Cardiac muscle cell (in vitro differentiated cells and primary cell): ENCODE measurements around the gene MLLT11. TPM values are rescaled to one million over a fixed set of nuclear protein-coding genes. Genes with fewer than 3 reads are reported as not detected.

ENCODE experiments used
- DNase-seq, 2 donors: peaks; one replicate each; pipeline versions ENCODE4 v3.0.0 to v3.0.0-alpha.2; 2010 to 2017; ENCODE audit warnings: low read depth in 1 of 2, low spot score in 1 of 2
- H3K27ac ChIP-seq: fragments of 200-600 bp; sonication (generic); 2 replicates; pipeline ENCODE4 v1.5.1; 2016
- H3K27me3 ChIP-seq: fragments of 200-600 bp; sonication (generic); 2 replicates; pipeline ENCODE4 v1.6.0; 2016; ENCODE audit warnings: control low read depth
- H3K36me3 ChIP-seq: fragments of 200-600 bp; sonication (generic); 2 replicates; pipeline ENCODE4 v1.5.1; 2016; ENCODE audit warnings: control low read depth
- H3K4me1 ChIP-seq: fragments of 200-600 bp; sonication (generic); 2 replicates; pipeline ENCODE4 v1.8.1; 2017; ENCODE audit warnings: low read depth, mild to moderate bottlenecking, mixed run types
- H3K4me3 ChIP-seq: fragments of 200-600 bp; sonication (generic); 2 replicates; pipeline ENCODE4 v1.5.1; 2016; ENCODE audit warnings: mild to moderate bottlenecking
- H3K9me3 ChIP-seq: fragments of 200-600 bp; sonication (generic); 2 replicates; pipeline ENCODE4 v1.5.1; 2017; ENCODE audit warnings: low read depth, mild to moderate bottlenecking, control low read depth
- polyA plus RNA-seq: library from polyadenylated mRNA; unstranded; fragments of >200 nt; fragmentation: Nextera tagmentation; extraction: Ambion mirVana; gene quantifications from 2 replicates; pipeline ENCODE4 v1.2.1, GENCODE V29; 2016
- total RNA-seq: library from RNA; depleted of rRNA; stranded (reverse); fragments of >200 nt; gene quantifications from 2 replicates; pipeline ENCODE4 v1.2.3, GENCODE V29; 2016
- TF ChIP-seq, protein P1 (sequence below): IDR thresholded peaks from 2 replicates; pipeline ENCODE4 v1.5.1; 2012; ENCODE audit warnings: low read depth, mild to moderate bottlenecking, low read length

MLLT11 gene
- total and polyA plus RNA-seq, 2 experiments from 2014 or later: 15.1 to 91.6 TPM

DNA sequence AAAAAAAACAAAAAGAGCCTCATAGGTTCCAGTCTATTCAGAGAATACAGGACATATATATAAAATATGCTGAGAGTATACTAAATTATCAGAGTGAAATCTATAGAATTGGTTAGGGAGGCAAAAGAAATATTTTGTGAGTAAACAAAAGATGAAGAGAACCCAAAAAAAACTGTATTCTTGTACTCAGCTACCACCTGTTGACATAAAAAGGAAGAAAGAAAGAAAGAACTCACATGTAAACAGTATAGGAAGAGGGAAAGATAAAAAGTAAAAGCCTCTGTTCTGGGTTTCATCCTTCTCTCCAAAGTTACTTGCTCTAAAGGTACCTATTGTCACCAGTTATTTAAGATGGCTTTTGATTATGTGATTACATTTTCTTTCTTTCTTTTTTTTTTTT, 33.7 kb upstream of the MLLT11 start:
- TF ChIP-seq, protein P1, sequence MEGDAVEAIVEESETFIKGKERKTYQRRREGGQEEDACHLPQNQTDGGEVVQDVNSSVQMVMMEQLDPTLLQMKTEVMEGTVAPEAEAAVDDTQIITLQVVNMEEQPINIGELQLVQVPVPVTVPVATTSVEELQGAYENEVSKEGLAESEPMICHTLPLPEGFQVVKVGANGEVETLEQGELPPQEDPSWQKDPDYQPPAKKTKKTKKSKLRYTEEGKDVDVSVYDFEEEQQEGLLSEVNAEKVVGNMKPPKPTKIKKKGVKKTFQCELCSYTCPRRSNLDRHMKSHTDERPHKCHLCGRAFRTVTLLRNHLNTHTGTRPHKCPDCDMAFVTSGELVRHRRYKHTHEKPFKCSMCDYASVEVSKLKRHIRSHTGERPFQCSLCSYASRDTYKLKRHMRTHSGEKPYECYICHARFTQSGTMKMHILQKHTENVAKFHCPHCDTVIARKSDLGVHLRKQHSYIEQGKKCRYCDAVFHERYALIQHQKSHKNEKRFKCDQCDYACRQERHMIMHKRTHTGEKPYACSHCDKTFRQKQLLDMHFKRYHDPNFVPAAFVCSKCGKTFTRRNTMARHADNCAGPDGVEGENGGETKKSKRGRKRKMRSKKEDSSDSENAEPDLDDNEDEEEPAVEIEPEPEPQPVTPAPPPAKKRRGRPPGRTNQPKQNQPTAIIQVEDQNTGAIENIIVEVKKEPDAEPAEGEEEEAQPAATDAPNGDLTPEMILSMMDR: no peak
- no peaks in the 10 kb centered on the region for H3K27me3 ChIP-seq
- H3K9me3 ChIP-seq: no peaks in the 10 kb centered on the region
- no peak for DNase-seq
- no peak overlapping the region for H3K27ac ChIP-seq
- no peak overlapping the region for H3K4me3 ChIP-seq
- H3K36me3 ChIP-seq: peaks cover 22% of the 10 kb centered on the region
- peaks cover 11% of the 10 kb centered on the region for H3K4me1 ChIP-seq

- Histone ChIP-seq H3K27me3 (no peaks in the 10 kb centered on the region), H3K36me3 (peaks cover 30% of the 10 kb centered on the region), H3K27ac (no peak overlapping the region), H3K4me3 (no peak overlapping the region), H3K9me3 (no peaks in the 10 kb centered on the region), H3K4me1 (no peaks in the 10 kb centered on the region)
- no peak for DNase-seq
- TF ChIP-seq, protein P1: no peak
Measured at GRCh38 chr1:151032164-151032563, 28.0 kb upstream of the MLLT11 start.

GRCh38 chr1:151035167-151035566, 25.0 kb upstream of the MLLT11 start:
- TF ChIP-seq, protein P1: no peak

DNA sequence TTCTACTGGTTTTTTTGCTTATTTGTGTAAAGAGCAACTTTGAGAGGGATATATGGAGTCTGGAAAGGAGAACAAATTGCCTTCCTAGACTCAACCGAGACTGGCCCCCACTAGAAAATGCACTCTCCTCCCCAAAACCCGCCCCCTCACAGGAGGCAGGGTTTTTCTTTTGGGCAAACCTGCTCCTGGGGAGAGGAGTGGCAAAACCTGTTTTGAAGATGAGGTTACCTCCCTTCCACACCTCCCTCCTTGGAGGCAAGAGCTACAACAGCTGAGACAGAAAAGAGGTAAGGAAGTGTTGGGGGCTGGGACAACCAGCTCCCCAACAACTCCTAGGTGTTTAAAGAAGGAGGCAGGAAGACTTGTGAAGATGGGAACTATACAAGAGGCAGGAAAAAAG, 23.8 kb upstream of the MLLT11 start, which contains the start of gene BNIPL:
Gene BNIPL, plus strand, starts transcription at position 231 of the 400 bp plus-strand sequence. Its CDS starts 140 bp downstream, at position 371.
- Histone ChIP-seq H3K4me3 (no peak within 1 kb of the TSS), H3K36me3 (peaks cover 23% of the 10 kb centered on the region), H3K27ac (peak within 1 kb of the TSS; percentile 28), H3K4me1 (peaks cover 12% of the 10 kb centered on the region), H3K27me3 (no peaks in the 10 kb centered on the region), H3K9me3 (no peaks in the 10 kb centered on the region)
- TF ChIP-seq, protein P1: no peak
- DNase-seq: no peak

More at GRCh38 chr1:151035167-151035566, 25.0 kb upstream of the MLLT11 start:
- Histone ChIP-seq H3K27ac (peak overlapping the region; percentile 28), H3K27me3 (no peaks in the 10 kb centered on the region), H3K4me3 (no peak overlapping the region), H3K9me3 (no peaks in the 10 kb centered on the region), H3K36me3 (peaks cover 24% of the 10 kb centered on the region), H3K4me1 (peaks cover 12% of the 10 kb centered on the region)
- no peak for DNase-seq

DNA sequence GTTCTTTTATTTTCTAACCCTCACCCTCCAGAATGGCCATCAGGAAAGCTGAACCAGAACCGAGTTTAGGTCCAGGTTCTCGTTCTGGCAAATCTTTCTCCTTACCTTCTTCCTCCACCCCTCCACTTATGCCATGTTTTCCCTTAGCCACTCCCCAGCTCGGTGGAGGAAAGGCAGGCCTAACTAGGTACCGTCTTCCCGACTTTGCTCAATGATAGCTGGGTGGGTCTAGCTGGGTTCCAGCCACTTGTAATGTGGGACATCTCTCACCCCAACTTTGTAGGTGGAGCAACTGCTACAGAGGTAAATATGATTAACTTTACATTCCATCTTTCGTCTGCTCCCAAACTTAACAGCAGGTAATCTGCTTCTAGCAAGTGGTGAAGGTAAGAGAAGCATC, 23.2 kb upstream of the MLLT11 start:
- Histone ChIP-seq H3K9me3 (no peaks in the 10 kb centered on the region), H3K27me3 (no peaks in the 10 kb centered on the region), H3K4me3 (no peak overlapping the region), H3K36me3 (peaks cover 17% of the 10 kb centered on the region), H3K27ac (no peak overlapping the region), H3K4me1 (peaks cover 12% of the 10 kb centered on the region)
- DNase-seq: no peak
- TF ChIP-seq, protein P1: no peak

- Histone ChIP-seq H3K36me3 (peaks cover 8% of the 10 kb centered on the region), H3K27me3 (no peaks in the 10 kb centered on the region), H3K27ac (peak overlapping the region; percentile 84), H3K9me3 (no peaks in the 10 kb centered on the region), H3K4me3 (no peak overlapping the region), H3K4me1 (peaks cover 12% of the 10 kb centered on the region)
- peak in 1 of 2 donors; percentile 47 for DNase-seq
- TF ChIP-seq, protein P1: no peak
Measured at GRCh38 chr1:151039521-151039920, 20.7 kb upstream of the MLLT11 start.
